ENCODE data around the gene MRGPRE. TPM values are rescaled to one million over a fixed set of nuclear protein-coding genes. Genes with fewer than 3 reads are reported as not detected.

Gene MRGPRE
- total RNA-seq, 1 experiment from 2014 or later: not detected

GRCh38 chr11:3226846-3227567, 5.2 kb downstream of the MRGPRE start:
- CTCF ChIA-PET: no interaction called here

GRCh38 chr11:3225826-3226750, 6.1 kb downstream of the MRGPRE start:
- intact Hi-C loops (cut with micrococcal nuclease; ENCODE audit: unreplicated experiment): no loop called here
- no peak overlapping the region for H2AFZ ChIP-seq
- H3F3A ChIP-seq (ENCODE audit: insufficient read depth, low read depth): no peaks in the 10 kb centered on the region
- no peaks in the 10 kb centered on the region for H3K9me2 ChIP-seq (ENCODE audit: insufficient read depth)
- no TSS peak for BruUV-seq (replicated peaks)
- CTCF ChIA-PET: no interaction called here
- H3K9me3 ChIP-seq (ENCODE audit: insufficient read depth, low read depth): no peaks in the 10 kb centered on the region
- no peak for TF ChIP-seq EZH2 (IDR thresholded peaks at IDR 0.05; ENCODE audit: low read depth)
- no peaks in the 10 kb centered on the region for H3K4me1 ChIP-seq (replicated peaks; ENCODE audit: insufficient read depth)
- no peak overlapping the region for H3K4me2 ChIP-seq
- no peaks in the 10 kb centered on the region for H3K79me2 ChIP-seq (ENCODE audit: low read depth)
- no peak for DNase-seq
- no peak overlapping the region for H3K4me3 ChIP-seq
- POLR2A ChIA-PET (ENCODE audit: unreplicated experiment): no interaction called here
- H3K27me3 ChIP-seq (ENCODE audit: insufficient read depth, low read depth): peaks cover 36% of the 10 kb centered on the region
- no peaks in the 10 kb centered on the region for H4K20me1 ChIP-seq (ENCODE audit: insufficient read depth)
- no peaks in the 10 kb centered on the region for H3K36me3 ChIP-seq (ENCODE audit: low read depth)
- no peak overlapping the region for H3K27ac ChIP-seq

More at GRCh38 chr11:3226846-3227567, 5.2 kb downstream of the MRGPRE start:
- no peak for DNase-seq
- H3K9me3 ChIP-seq (ENCODE audit: insufficient read depth, low read depth): no peaks in the 10 kb centered on the region
- H3K9me2 ChIP-seq (ENCODE audit: insufficient read depth): no peaks in the 10 kb centered on the region
- no TSS peak for BruUV-seq (replicated peaks)
- TF ChIP-seq, protein P1, sequence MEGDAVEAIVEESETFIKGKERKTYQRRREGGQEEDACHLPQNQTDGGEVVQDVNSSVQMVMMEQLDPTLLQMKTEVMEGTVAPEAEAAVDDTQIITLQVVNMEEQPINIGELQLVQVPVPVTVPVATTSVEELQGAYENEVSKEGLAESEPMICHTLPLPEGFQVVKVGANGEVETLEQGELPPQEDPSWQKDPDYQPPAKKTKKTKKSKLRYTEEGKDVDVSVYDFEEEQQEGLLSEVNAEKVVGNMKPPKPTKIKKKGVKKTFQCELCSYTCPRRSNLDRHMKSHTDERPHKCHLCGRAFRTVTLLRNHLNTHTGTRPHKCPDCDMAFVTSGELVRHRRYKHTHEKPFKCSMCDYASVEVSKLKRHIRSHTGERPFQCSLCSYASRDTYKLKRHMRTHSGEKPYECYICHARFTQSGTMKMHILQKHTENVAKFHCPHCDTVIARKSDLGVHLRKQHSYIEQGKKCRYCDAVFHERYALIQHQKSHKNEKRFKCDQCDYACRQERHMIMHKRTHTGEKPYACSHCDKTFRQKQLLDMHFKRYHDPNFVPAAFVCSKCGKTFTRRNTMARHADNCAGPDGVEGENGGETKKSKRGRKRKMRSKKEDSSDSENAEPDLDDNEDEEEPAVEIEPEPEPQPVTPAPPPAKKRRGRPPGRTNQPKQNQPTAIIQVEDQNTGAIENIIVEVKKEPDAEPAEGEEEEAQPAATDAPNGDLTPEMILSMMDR (conservative IDR thresholded peaks at IDR 0.05): no peak
- no peak for TF ChIP-seq EZH2 (IDR thresholded peaks at IDR 0.05; ENCODE audit: low read depth)
- no peak overlapping the region for H3K4me3 ChIP-seq
- no peaks in the 10 kb centered on the region for H3F3A ChIP-seq (ENCODE audit: insufficient read depth, low read depth)
- H3K79me2 ChIP-seq (ENCODE audit: low read depth): no peaks in the 10 kb centered on the region
- intact Hi-C loops (cut with micrococcal nuclease; ENCODE audit: unreplicated experiment): no loop called here
- H3K4me2 ChIP-seq: no peak overlapping the region
- no peak overlapping the region for H3K27ac ChIP-seq
- no peaks in the 10 kb centered on the region for H3K36me3 ChIP-seq (ENCODE audit: low read depth)
- H3K27me3 ChIP-seq (ENCODE audit: insufficient read depth, low read depth): peaks cover 37% of the 10 kb centered on the region
- H4K20me1 ChIP-seq (ENCODE audit: insufficient read depth): no peaks in the 10 kb centered on the region
- POLR2A ChIA-PET (ENCODE audit: unreplicated experiment): no interaction called here
- H2AFZ ChIP-seq: no peak overlapping the region
- H3K4me1 ChIP-seq (replicated peaks; ENCODE audit: insufficient read depth): no peaks in the 10 kb centered on the region

DNA sequence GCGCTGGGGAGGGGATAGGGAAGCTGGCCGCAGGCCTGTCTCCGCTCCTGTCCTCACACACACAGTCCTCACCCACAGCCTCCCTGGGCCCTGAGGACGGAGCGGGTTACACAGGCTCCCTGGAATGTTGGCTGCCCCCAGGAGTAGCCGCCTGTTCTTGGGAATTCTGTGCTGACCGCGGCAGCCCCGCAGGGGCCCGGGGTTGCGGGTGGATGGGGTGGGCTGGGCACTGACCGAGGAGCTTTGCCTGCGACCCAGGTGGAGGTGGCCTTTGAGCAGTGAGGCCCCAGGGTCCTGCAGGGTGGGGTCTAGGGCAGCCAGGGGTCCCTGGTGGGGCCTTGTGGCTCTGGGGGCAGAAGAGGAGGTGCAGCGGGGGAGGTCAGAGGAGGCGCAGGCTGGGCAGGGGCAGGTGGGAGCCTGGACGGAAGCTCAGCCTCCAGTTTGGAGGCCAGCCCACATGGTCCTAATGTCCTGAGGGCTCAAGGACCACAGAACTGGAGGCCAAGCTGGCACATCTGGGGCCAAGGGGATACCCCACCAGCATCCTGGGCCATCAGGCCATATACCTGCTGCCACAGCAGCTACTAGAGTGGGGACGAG, 7.0 kb downstream of the MRGPRE start:
- TF ChIP-seq, protein P1 (conservative IDR thresholded peaks at IDR 0.05): no peak
- TF ChIP-seq EZH2 (IDR thresholded peaks at IDR 0.05; ENCODE audit: low read depth): no peak
- no peak for DNase-seq
- intact Hi-C loops (cut with micrococcal nuclease; ENCODE audit: unreplicated experiment): no loop called here
- ChIA-PET POLR2A (ENCODE audit: unreplicated experiment) (no interaction called here), CTCF (no interaction called here)
- Histone ChIP-seq H3K27me3 (ENCODE audit: insufficient read depth, low read depth) (peaks cover 35% of the 10 kb centered on the region), H3F3A (ENCODE audit: insufficient read depth, low read depth) (no peaks in the 10 kb centered on the region), H3K9me2 (ENCODE audit: insufficient read depth) (no peaks in the 10 kb centered on the region), H2AFZ (no peak overlapping the region), H3K9me3 (ENCODE audit: insufficient read depth, low read depth) (no peaks in the 10 kb centered on the region), H3K4me1 (replicated peaks; ENCODE audit: insufficient read depth) (no peaks in the 10 kb centered on the region), H3K27ac (no peak overlapping the region), H3K36me3 (ENCODE audit: low read depth) (no peaks in the 10 kb centered on the region), H3K4me2 (no peak overlapping the region), H4K20me1 (ENCODE audit: insufficient read depth) (no peaks in the 10 kb centered on the region), H3K4me3 (no peak overlapping the region), H3K79me2 (ENCODE audit: low read depth) (no peaks in the 10 kb centered on the region)
- no TSS peak for BruUV-seq (replicated peaks)

Data from PC-9 (cell line).